K562 (cell line): ENCODE data around the gene YOD1.

ENCODE experiments used
- SMC3 ChIP-seq: conservative IDR thresholded peaks from 2 replicates; pipeline ENCODE4 v1.6.1; 2011; ENCODE audit warnings: low read depth, low read length, improper control_type of control experiment; ENCODE audit not compliant: insufficient read depth
- TGIF2 ChIP-seq: sonication (generic); formaldehyde crosslinking; IDR thresholded peaks from 2 replicates; pipeline ENCODE4 v1.8.1; 2022; ENCODE audit warnings: mild to moderate bottlenecking, missing genetic modification reagents, moderate library complexity
- ZEB2 ChIP-seq: fragments of 450-650 bp; IDR thresholded peaks from 2 replicates; pipeline ENCODE4 v1.6.1; 2016
- TF ChIP-seq, protein P1 (sequence below): sonication (generic); formaldehyde crosslinking; IDR thresholded peaks from 2 replicates; pipeline ENCODE4 v1.9.0; 2022; ENCODE audit warnings: mild to moderate bottlenecking, missing genetic modification reagents

DNA sequence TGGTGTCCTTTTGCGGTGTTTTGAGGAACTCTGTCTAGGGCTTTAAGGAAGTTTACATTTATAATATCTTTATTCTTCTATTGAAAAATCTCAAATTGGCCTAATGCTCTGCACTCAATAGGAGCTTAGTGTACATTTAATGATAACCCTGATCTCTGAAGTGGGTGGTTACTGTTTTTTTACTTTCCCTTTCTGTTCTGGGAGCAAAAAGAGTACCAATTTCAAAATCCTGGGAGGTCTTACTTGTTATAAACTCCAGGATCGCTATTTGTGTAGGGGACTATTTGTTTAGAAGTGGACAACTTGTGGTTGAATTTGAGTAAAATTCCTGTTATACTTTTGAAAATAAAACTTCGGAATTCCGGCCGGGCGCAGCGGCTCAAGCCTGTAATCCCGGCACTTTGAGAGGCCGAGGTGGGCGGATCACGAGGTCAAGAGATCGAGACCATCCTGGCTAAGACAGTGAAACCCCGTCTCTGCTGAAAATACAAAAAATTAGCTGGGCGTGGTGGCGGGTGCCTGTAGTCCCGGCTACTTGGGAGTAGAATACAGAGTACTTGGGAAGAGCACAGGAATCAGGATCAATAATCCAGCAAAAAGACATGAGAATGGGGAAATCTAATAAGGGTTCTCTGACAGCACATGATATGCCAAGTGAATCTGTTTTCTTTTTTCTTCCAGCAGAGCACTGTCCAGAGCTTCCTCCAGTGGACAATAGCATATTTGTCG, 38.8 kb upstream of the YOD1 start:
- TF ChIP-seq TGIF2 (CRISPR knock-in tag) (no peak), ZEB2 (no peak), SMC3 (no peak)
- TF ChIP-seq, protein P1, sequence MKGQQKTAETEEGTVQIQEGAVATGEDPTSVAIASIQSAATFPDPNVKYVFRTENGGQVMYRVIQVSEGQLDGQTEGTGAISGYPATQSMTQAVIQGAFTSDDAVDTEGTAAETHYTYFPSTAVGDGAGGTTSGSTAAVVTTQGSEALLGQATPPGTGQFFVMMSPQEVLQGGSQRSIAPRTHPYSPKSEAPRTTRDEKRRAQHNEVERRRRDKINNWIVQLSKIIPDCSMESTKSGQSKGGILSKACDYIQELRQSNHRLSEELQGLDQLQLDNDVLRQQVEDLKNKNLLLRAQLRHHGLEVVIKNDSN (CRISPR knock-in tag): no peak
